ENCODE measurements around the gene BHLHE40.

DNA sequence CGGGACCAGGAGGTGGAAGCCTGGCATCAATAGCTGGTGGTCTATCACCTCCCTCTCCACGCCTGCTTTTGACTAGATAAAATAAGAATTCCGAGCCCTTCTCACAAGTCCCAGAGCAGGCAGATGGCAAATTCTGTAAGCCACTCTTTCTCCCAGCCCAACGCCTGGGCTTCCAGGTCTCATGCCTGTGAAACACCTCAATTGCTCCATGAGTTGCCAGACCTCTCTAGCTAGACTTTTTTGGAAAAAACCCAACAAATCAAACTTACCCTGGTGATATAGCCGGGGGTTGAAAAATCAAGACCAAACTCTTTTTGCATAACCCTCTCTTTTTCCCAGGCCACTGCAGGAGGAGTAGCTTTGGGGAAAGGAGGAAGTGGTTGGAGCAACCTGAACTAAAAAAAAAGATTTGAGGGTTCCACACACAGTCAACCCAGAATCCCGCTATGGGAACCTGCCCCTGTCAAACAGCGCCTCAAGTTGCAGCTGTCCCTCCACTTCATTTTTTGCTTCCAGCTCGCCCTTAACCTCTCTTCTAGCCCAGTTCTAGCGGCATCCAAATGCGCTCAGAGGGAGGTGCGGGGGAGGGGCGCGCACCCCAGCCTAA lies 7.0 kb downstream of the BHLHE40 start:
- TF ChIP-seq POLR2A (IDR thresholded peaks at IDR 0.05) (no peak), CTCF (IDR thresholded peaks at IDR 0.05) (no peak)
